Stimulated activated naive CD8-positive, alpha-beta T cell treated with anti-CD3 and anti-CD28 coated beads, Interleukin-15, amount 100 ng/mL, for 72 hours (primary cell): ENCODE results near the gene MAP3K5.
"Not testable (repeated sequence)": the region's sequence is repeated elsewhere in the genome, so short reads cannot be mapped to it uniquely, and the experiment has no call there.

Experiments used
- ATAC-seq: fragments of 150-1000 bp; cut with Tn5 transposase; 2 replicates; pipeline ENCODE4 v1.10.0; 2021; ENCODE audit warnings: mild to moderate bottlenecking, moderate library complexity
- DNase-seq, 2 donors: peaks; one replicate each; pipeline ENCODE4 v3.0.0; 2021 to 2022
- H3K27ac Mint-ChIP-seq, 2 donors: one replicate each; pipeline ENCODE4 v1.8.0; 2022; ENCODE audit warnings: mild to moderate bottlenecking in 2 of 2, mixed read lengths in 2 of 2, moderate library complexity in 2 of 2
- H3K27me3 Mint-ChIP-seq: one replicate; pipeline ENCODE4 v1.8.0; 2022; ENCODE audit warnings: mixed read lengths
- H3K4me1 Mint-ChIP-seq: one replicate; pipeline ENCODE4 v1.8.0; 2022; ENCODE audit warnings: mild to moderate bottlenecking, mixed read lengths
- H3K4me3 Mint-ChIP-seq, 2 donors: one replicate each; pipeline ENCODE4 v1.8.0; 2022; ENCODE audit warnings: mild to moderate bottlenecking in 2 of 2, mixed read lengths in 2 of 2, moderate library complexity in 1 of 2
- H3K9me3 Mint-ChIP-seq, 2 donors: one replicate each; pipeline ENCODE4 v1.8.0; 2022; ENCODE audit warnings: mixed read lengths in 2 of 2

MAP3K5 gene

GRCh38 chr6:136600818-136601217 is 191.5 kb downstream of the MAP3K5 start:
- H3K9me3 Mint-ChIP-seq = no peaks in the 10 kb centered on the region
- ATAC-seq (no peak), DNase-seq (no peak)
- no peak overlapping the region for H3K4me3 Mint-ChIP-seq
- H3K4me1 Mint-ChIP-seq = no peaks in the 10 kb centered on the region
- H3K27me3 Mint-ChIP-seq = no peaks in the 10 kb centered on the region
- H3K27ac Mint-ChIP-seq = no peak overlapping the region

- no peak overlapping the region for H3K27ac Mint-ChIP-seq
- H3K27me3 Mint-ChIP-seq = no peaks in the 10 kb centered on the region
- H3K4me3 Mint-ChIP-seq = no peak overlapping the region
- no peaks in the 10 kb centered on the region for H3K9me3 Mint-ChIP-seq
- ATAC-seq (no peak), DNase-seq (no peak)
- peaks cover 5% of the 10 kb centered on the region for H3K4me1 Mint-ChIP-seq
Measured at GRCh38 chr6:136599329-136600011, 192.8 kb downstream of the MAP3K5 start.

GRCh38 chr6:136598048-136598447 is 194.2 kb downstream of the MAP3K5 start:
- no peak overlapping the region for H3K27ac Mint-ChIP-seq
- DNase-seq = no peak
- H3K9me3 Mint-ChIP-seq = no peaks in the 10 kb centered on the region
- H3K27me3 Mint-ChIP-seq = no peaks in the 10 kb centered on the region
- no peak overlapping the region for H3K4me3 Mint-ChIP-seq
- H3K4me1 Mint-ChIP-seq = peaks cover 19% of the 10 kb centered on the region
- no peak for ATAC-seq

GRCh38 chr6:136594671-136595070 is 197.6 kb downstream of the MAP3K5 start:
- DNase-seq (no peak), ATAC-seq (no peak)
- no peaks in the 10 kb centered on the region for H3K9me3 Mint-ChIP-seq
- H3K27ac Mint-ChIP-seq = peak overlapping the region; percentile 75 to 96
- H3K27me3 Mint-ChIP-seq = no peaks in the 10 kb centered on the region
- H3K4me1 Mint-ChIP-seq = peaks cover 20% of the 10 kb centered on the region
- peak overlapping the region; percentile 71 to 76 for H3K4me3 Mint-ChIP-seq

- DNase-seq (peak; percentile 31 to 71), ATAC-seq (peak; percentile 95)
- peaks cover 20% of the 10 kb centered on the region for H3K4me1 Mint-ChIP-seq
- no peaks in the 10 kb centered on the region for H3K27me3 Mint-ChIP-seq
- peak overlapping the region; percentile 71 to 76 for H3K4me3 Mint-ChIP-seq
- no peaks in the 10 kb centered on the region for H3K9me3 Mint-ChIP-seq
- H3K27ac Mint-ChIP-seq = peak overlapping the region; percentile 75 to 96
Measured at GRCh38 chr6:136593748-136594490, 198.4 kb downstream of the MAP3K5 start.

- Mint-ChIP-seq H3K4me1 (peaks cover 20% of the 10 kb centered on the region), H3K9me3 (no peaks in the 10 kb centered on the region), H3K4me3 (peak overlapping the region; percentile 71 to 76), H3K27ac (peak overlapping the region; percentile 75 to 87), H3K27me3 (no peaks in the 10 kb centered on the region)
- ATAC-seq (no peak), DNase-seq (no peak)
Measured at GRCh38 chr6:136592930-136593673, 199.2 kb downstream of the MAP3K5 start.

GRCh38 chr6:136591617-136592016 is 200.7 kb downstream of the MAP3K5 start:
- Mint-ChIP-seq H3K4me1 (peaks cover 20% of the 10 kb centered on the region), H3K9me3 (no peaks in the 10 kb centered on the region), H3K27me3 (no peaks in the 10 kb centered on the region), H3K4me3 (no peak overlapping the region), H3K27ac (no peak overlapping the region)
- DNase-seq (no peak), ATAC-seq (no peak)

GRCh38 chr6:136590846-136591245 is 201.4 kb downstream of the MAP3K5 start:
- not testable (repeated sequence) for DNase-seq, H3K9me3 Mint-ChIP-seq, ATAC-seq, H3K27me3 Mint-ChIP-seq, H3K4me3 Mint-ChIP-seq
- H3K27ac Mint-ChIP-seq = peak overlapping the region in 1 of 2 donors; percentile 19
- peaks cover 20% of the 10 kb centered on the region for H3K4me1 Mint-ChIP-seq

- ATAC-seq (no peak), DNase-seq (no peak)
- Mint-ChIP-seq H3K27ac (no peak overlapping the region), H3K4me1 (no peaks in the 10 kb centered on the region), H3K4me3 (no peak overlapping the region), H3K27me3 (no peaks in the 10 kb centered on the region), H3K9me3 (no peaks in the 10 kb centered on the region)
Measured at GRCh38 chr6:136587527-136587926, 204.8 kb downstream of the MAP3K5 start.

- no peaks in the 10 kb centered on the region for H3K27me3 Mint-ChIP-seq
- peak overlapping the region in 1 of 2 donors; percentile 23 for H3K27ac Mint-ChIP-seq
- no peak for DNase-seq
- no peaks in the 10 kb centered on the region for H3K9me3 Mint-ChIP-seq
- no peak for ATAC-seq
- H3K4me3 Mint-ChIP-seq = no peak overlapping the region
- no peaks in the 10 kb centered on the region for H3K4me1 Mint-ChIP-seq
Measured at GRCh38 chr6:136586295-136586694, 206.0 kb downstream of the MAP3K5 start.

- not testable (repeated sequence) for H3K4me3 Mint-ChIP-seq, ATAC-seq, H3K27me3 Mint-ChIP-seq, DNase-seq, H3K4me1 Mint-ChIP-seq, H3K27ac Mint-ChIP-seq, H3K9me3 Mint-ChIP-seq
Measured at GRCh38 chr6:136585523-136585922, 206.8 kb downstream of the MAP3K5 start.

GRCh38 chr6:136584290-136584689 is 208.0 kb downstream of the MAP3K5 start:
- not testable (repeated sequence) for H3K27me3 Mint-ChIP-seq, ATAC-seq, H3K27ac Mint-ChIP-seq, H3K9me3 Mint-ChIP-seq, DNase-seq, H3K4me3 Mint-ChIP-seq, H3K4me1 Mint-ChIP-seq

- H3K9me3 Mint-ChIP-seq = no peaks in the 10 kb centered on the region
Measured at GRCh38 chr6:136582711-136583471, 209.4 kb downstream of the MAP3K5 start.

GRCh38 chr6:136579800-136580199 is 212.5 kb downstream of the MAP3K5 start:
- Mint-ChIP-seq H3K27ac (no peak overlapping the region), H3K4me1 (no peaks in the 10 kb centered on the region), H3K4me3 (no peak overlapping the region), H3K9me3 (no peaks in the 10 kb centered on the region), H3K27me3 (no peaks in the 10 kb centered on the region)
- no peak for DNase-seq
- ATAC-seq = no peak

More at GRCh38 chr6:136582711-136583471, 209.4 kb downstream of the MAP3K5 start:
- no peak overlapping the region for H3K4me3 Mint-ChIP-seq
- no peaks in the 10 kb centered on the region for H3K27me3 Mint-ChIP-seq
- ATAC-seq (no peak), DNase-seq (no peak)
- no peaks in the 10 kb centered on the region for H3K4me1 Mint-ChIP-seq
- no peak overlapping the region for H3K27ac Mint-ChIP-seq

- Mint-ChIP-seq H3K4me1 (no peaks in the 10 kb centered on the region), H3K27ac (no peak overlapping the region), H3K9me3 (peaks cover 3 to 6% of the 10 kb centered on the region in 2 donors), H3K27me3 (no peaks in the 10 kb centered on the region), H3K4me3 (no peak overlapping the region)
- no peak for ATAC-seq
- no peak for DNase-seq
Measured at GRCh38 chr6:136576821-136577220, 215.5 kb downstream of the MAP3K5 start.
